ENCODE results near the gene UAP1L1. TPM values are rescaled to one million over a fixed set of nuclear protein-coding genes. Genes with fewer than 3 reads are reported as not detected.

Gene UAP1L1
- total RNA-seq, 1 experiment from 2014 or later = 24.6 TPM

GRCh38 chr9:137127301-137128157 lies 50.2 kb downstream of the UAP1L1 start:
- Mint-ChIP-seq H3K9me3 (ENCODE audit: unreplicated experiment) (no peaks in the 10 kb centered on the region), H3K36me3 (ENCODE audit: insufficient read depth, unreplicated experiment) (peaks cover 10% of the 10 kb centered on the region), H3K4me1 (ENCODE audit: low read depth, unreplicated experiment) (peaks cover 21% of the 10 kb centered on the region), H3K4me3 (ENCODE audit: unreplicated experiment) (peak overlapping the region; percentile 82), H3K27me3 (ENCODE audit: insufficient read depth, unreplicated experiment) (no peaks in the 10 kb centered on the region), H3K27ac (ENCODE audit: unreplicated experiment) (peak overlapping the region; percentile 89)
- CTCF ChIA-PET = interaction anchor here (0.7 to 1.2 kb wide), 9 partner anchors 15 to 109 kb away, joined by 3 to 12 read pairs (median 5); partner anchors contain the start of genes ANAPC2, MAN1B1, RNF224 and SSNA1
- intact Hi-C loops (cut with micrococcal nuclease; ENCODE audit: unreplicated experiment) = loop anchor here (5.0 kb wide), 1 partner anchor 40 kb away; no protein-coding TSS in a partner anchor
- no peaks in the 10 kb centered on the region for H3K27me3 ChIP-seq (replicated peaks; ENCODE audit: control insufficient read depth, insufficient read depth, low read length)
- H3K4me3 ChIP-seq (ENCODE audit: low read depth, low read length) = peak overlapping the region; percentile 87
- peak in 1 of 2 experiments; percentile 57 for DNase-seq
- no TSS peak for BruUV-seq (replicated peaks)
- peak in 1 of 2 experiments; percentile 4 for TF ChIP-seq CTCF (IDR thresholded peaks at IDR 0.05; ENCODE audit: insufficient read depth in 1 of 2, low read depth in 1 of 2, low read length in 1 of 2, severe bottlenecking in 1 of 2, unreplicated experiment in 1 of 2)
- H3K36me3 ChIP-seq (ENCODE audit: control insufficient read depth, insufficient read depth, low read length) = no peaks in the 10 kb centered on the region
- POLR2A ChIA-PET = interaction anchor here (0.6 to 1.5 kb wide), 5 partner anchors 42 to 335 kb away, joined by 3 to 6 read pairs (median 3); partner anchors contain the start of genes LRRC26 and TUBB4B
- H3K4me1 ChIP-seq = 0 out of 2 replicates have a peak, but pooled peaks cover 9% of the 10 kb centered on the region
- H3K9me3 ChIP-seq = no peaks in the 10 kb centered on the region

GRCh38 chr9:137128158-137128861 lies 51.0 kb downstream of the UAP1L1 start:
- no peaks in the 10 kb centered on the region for H3K9me3 Mint-ChIP-seq (ENCODE audit: unreplicated experiment)
- peak overlapping the region; percentile 82 for H3K4me3 Mint-ChIP-seq (ENCODE audit: unreplicated experiment)
- peaks cover 10% of the 10 kb centered on the region for H3K36me3 Mint-ChIP-seq (ENCODE audit: insufficient read depth, unreplicated experiment)
- no peaks in the 10 kb centered on the region for H3K36me3 ChIP-seq (ENCODE audit: control insufficient read depth, insufficient read depth, low read length)
- TSS peak; percentile 65 for BruUV-seq (replicated peaks)
- no peak for TF ChIP-seq CTCF (IDR thresholded peaks at IDR 0.05; ENCODE audit: insufficient read depth in 1 of 2, low read depth in 1 of 2, low read length in 1 of 2, severe bottlenecking in 1 of 2, unreplicated experiment in 1 of 2)
- peak overlapping the region; percentile 87 for H3K4me3 ChIP-seq (ENCODE audit: low read depth, low read length)
- ChIA-PET CTCF (interaction anchor here (0.9 to 1.2 kb wide), 7 partner anchors 22 to 108 kb away, joined by 4 to 12 read pairs (median 5); partner anchors contain the start of genes ANAPC2, MAN1B1, RNF224 and SSNA1), POLR2A (interaction anchor here (0.6 to 1.5 kb wide), 4 partner anchors 73 to 335 kb away, joined by 3 to 6 read pairs (median 4); partner anchors contain the start of gene TUBB4B)
- intact Hi-C loops (cut with micrococcal nuclease; ENCODE audit: unreplicated experiment) = loop anchor here (5.0 kb wide), 1 partner anchor 39 kb away; no protein-coding TSS in a partner anchor
- peaks cover 21% of the 10 kb centered on the region for H3K4me1 Mint-ChIP-seq (ENCODE audit: low read depth, unreplicated experiment)
- 0 out of 2 replicates have a peak, but pooled peaks cover 9% of the 10 kb centered on the region for H3K4me1 ChIP-seq
- no peaks in the 10 kb centered on the region for H3K9me3 ChIP-seq
- no peaks in the 10 kb centered on the region for H3K27me3 Mint-ChIP-seq (ENCODE audit: insufficient read depth, unreplicated experiment)
- H3K27ac Mint-ChIP-seq (ENCODE audit: unreplicated experiment) = peak overlapping the region; percentile 89
- H3K27me3 ChIP-seq (replicated peaks; ENCODE audit: control insufficient read depth, insufficient read depth, low read length) = no peaks in the 10 kb centered on the region
- DNase-seq = peak; percentile 52 to 70

All from Caco-2 (cell line).